Trophoblast cell (in vitro differentiated cells and primary cell): ENCODE results near the gene RNF31.

ENCODE experiments used
- DNase-seq, 2 donors: peaks; one replicate each; pipeline ENCODE4 v3.0.0-alpha.2; 2016
- H2AFZ ChIP-seq: 2 replicates; pipeline ENCODE4 v1.6.1; 2013; ENCODE audit warnings: low read length, moderate library complexity, mild to moderate bottlenecking; ENCODE audit not compliant: insufficient read depth, poor library complexity
- H2AK5ac ChIP-seq: 2 replicates; pipeline ENCODE4 v1.6.1; 2013; ENCODE audit warnings: mild to moderate bottlenecking, low read length
- H2BK120ac ChIP-seq: 2 replicates; pipeline ENCODE4 v1.6.1; 2013; ENCODE audit warnings: low read length, mild to moderate bottlenecking, moderate library complexity; ENCODE audit not compliant: insufficient read depth, poor library complexity
- H2BK12ac ChIP-seq: 2 replicates; pipeline ENCODE4 v1.6.1; 2013; ENCODE audit warnings: mild to moderate bottlenecking, low read length, moderate library complexity
- H2BK5ac ChIP-seq: 2 replicates; pipeline ENCODE4 v1.6.1; 2013; ENCODE audit warnings: low read length, low read depth, moderate library complexity, mild to moderate bottlenecking; ENCODE audit not compliant: poor library complexity
- H3K14ac ChIP-seq: 2 replicates; pipeline ENCODE4 v1.6.1; 2013; ENCODE audit warnings: mild to moderate bottlenecking, low read length
- H3K18ac ChIP-seq: 2 replicates; pipeline ENCODE4 v1.6.1; 2013; ENCODE audit warnings: mild to moderate bottlenecking, low read length
- H3K23ac ChIP-seq: 2 replicates; pipeline ENCODE4 v1.6.1; 2013; ENCODE audit warnings: low read length
- H3K27ac ChIP-seq: 2 replicates; pipeline ENCODE4 v1.5.1; 2013; ENCODE audit warnings: low read depth, mild to moderate bottlenecking, inconsistent platforms, low read length, moderate library complexity
- H3K27me3 ChIP-seq: 2 replicates; pipeline ENCODE4 v1.6.1; 2013; ENCODE audit warnings: inconsistent platforms, mild to moderate bottlenecking, low read length, moderate library complexity; ENCODE audit not compliant: insufficient read depth
- H3K36me3 ChIP-seq, 2 experiments: 1 replicate in 1 of 2; 2 replicates in 1 of 2; pipeline ENCODE4 v1.6.1; 2013; ENCODE audit warnings: low read length in 2 of 2, mild to moderate bottlenecking in 2 of 2, moderate library complexity in 1 of 2; ENCODE audit not compliant: insufficient read depth in 2 of 2, control insufficient read depth in 1 of 2
- H3K4ac ChIP-seq: 2 replicates; pipeline ENCODE4 v1.6.1; 2013; ENCODE audit warnings: low read depth, mild to moderate bottlenecking, low read length, moderate library complexity
- H3K4me1 ChIP-seq, 2 experiments: 1 replicate in 1 of 2; 2 replicates in 1 of 2; pipeline ENCODE4 v1.6.1; 2013; ENCODE audit warnings: low read length in 2 of 2, mild to moderate bottlenecking in 2 of 2, moderate library complexity in 1 of 2; ENCODE audit not compliant: insufficient read depth in 2 of 2, control insufficient read depth in 1 of 2
- H3K4me2 ChIP-seq: 2 replicates; pipeline ENCODE4 v1.6.1; 2013; ENCODE audit warnings: inconsistent platforms, mild to moderate bottlenecking, low read length, moderate library complexity
- H3K4me3 ChIP-seq: 2 replicates; pipeline ENCODE4 v1.5.1; 2013; ENCODE audit warnings: mild to moderate bottlenecking, low read depth, low read length, inconsistent platforms
- H3K79me1 ChIP-seq: one replicate; pipeline ENCODE4 v1.6.1; 2013; ENCODE audit warnings: low read length
- H3K79me2 ChIP-seq: 2 replicates; pipeline ENCODE4 v1.6.1; 2013; ENCODE audit warnings: low read length, mild to moderate bottlenecking; ENCODE audit not compliant: control insufficient read depth, insufficient read depth, poor library complexity
- H3K9ac ChIP-seq: 2 replicates; pipeline ENCODE4 v1.6.1; 2013; ENCODE audit warnings: mild to moderate bottlenecking, low read length
- H3K9me3 ChIP-seq: 2 replicates; pipeline ENCODE4 v1.6.1; 2013; ENCODE audit warnings: low read depth, mild to moderate bottlenecking, control low read depth, inconsistent platforms, low read length; ENCODE audit not compliant: insufficient read depth
- H4K12ac ChIP-seq: 2 replicates; pipeline ENCODE4 v1.6.1; 2013; ENCODE audit warnings: low read depth, mild to moderate bottlenecking, low read length, moderate library complexity
- H4K8ac ChIP-seq: 2 replicates; pipeline ENCODE4 v1.6.1; 2013; ENCODE audit warnings: low read depth, mild to moderate bottlenecking, low read length, moderate library complexity
- H4K91ac ChIP-seq: one replicate; pipeline ENCODE4 v1.6.1; 2013; ENCODE audit warnings: low read depth, mild to moderate bottlenecking, low read length, moderate library complexity
- WGBS: extraction: QIAGEN DNeasy Blood & Tissue Kit; methylation state at CpG from one replicate; pipeline ENCODE4 v1.1.7; 2013; ENCODE audit warnings: missing lambda C conversion rate; ENCODE audit not compliant: insufficient read length, insufficient coverage; ENCODE audit errors: extremely low coverage; 5-methylcytosine and 5-hydroxymethylcytosine counted together

RNF31 gene

DNA sequence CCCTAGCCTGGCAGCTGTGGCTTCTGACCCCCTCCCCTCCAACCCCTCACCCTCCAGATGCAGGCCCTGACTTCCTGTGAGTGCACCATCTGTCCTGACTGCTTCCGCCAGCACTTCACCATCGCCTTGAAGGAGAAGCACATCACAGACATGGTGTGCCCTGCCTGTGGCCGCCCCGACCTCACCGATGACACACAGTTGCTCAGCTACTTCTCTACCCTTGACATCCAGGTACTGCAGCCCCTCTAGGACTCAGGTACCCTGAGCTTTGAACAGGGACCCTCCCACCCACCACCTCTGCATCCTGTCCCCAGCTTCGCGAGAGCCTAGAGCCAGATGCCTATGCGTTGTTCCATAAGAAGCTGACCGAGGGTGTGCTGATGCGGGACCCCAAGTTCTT lies 7.8 kb downstream of the RNF31 start:
- Histone ChIP-seq H3K9me3 (peaks cover 3% of the 10 kb centered on the region), H3K4ac (no peak overlapping the region), H2AK5ac (no peak overlapping the region), H2AFZ (no peak overlapping the region), H3K4me1 (no peaks in the 10 kb centered on the region), H2BK5ac (no peak overlapping the region), H4K12ac (no peak overlapping the region), H3K27me3 (no peaks in the 10 kb centered on the region), H3K36me3 (peaks cover 55 to 64% of the 10 kb centered on the region in 2 experiments), H2BK120ac (no peak overlapping the region), H4K91ac (no peak overlapping the region), H2BK12ac (no peak overlapping the region), H3K4me3 (no peak overlapping the region), H3K27ac (no peak overlapping the region), H3K18ac (no peak overlapping the region), H3K79me2 (no peaks in the 10 kb centered on the region), H3K23ac (no peak overlapping the region), H4K8ac (no peak overlapping the region), H3K14ac (no peak overlapping the region), H3K9ac (no peak overlapping the region), H3K79me1 (no peaks in the 10 kb centered on the region), H3K4me2 (no peak overlapping the region)
- no peak for DNase-seq
- WGBS, result no CpG with 5 or more reads among the region's 10 CpGs

DNA sequence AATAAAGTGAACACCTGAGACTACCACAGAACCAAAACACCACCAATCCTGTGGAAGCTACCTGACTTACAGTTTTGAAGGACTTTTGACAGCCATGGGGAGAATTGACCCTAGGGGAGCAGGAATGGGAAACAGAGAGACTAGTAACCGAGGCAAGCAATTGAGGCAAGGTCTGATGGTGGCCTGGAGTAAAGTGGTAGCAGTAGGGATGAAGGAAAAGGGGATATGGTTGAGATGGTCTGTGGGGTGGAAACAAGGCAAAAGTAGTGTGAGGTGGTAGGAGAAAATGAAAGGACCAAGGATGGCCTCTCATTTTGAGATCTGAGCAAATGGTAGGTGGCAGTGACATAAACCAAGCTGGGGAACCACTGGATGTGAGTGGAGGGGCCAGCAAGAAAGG lies 9.5 kb downstream of the RNF31 start:
- no peaks in the 10 kb centered on the region for H3K27me3 ChIP-seq
- no peak overlapping the region for H3K18ac ChIP-seq

DNA sequence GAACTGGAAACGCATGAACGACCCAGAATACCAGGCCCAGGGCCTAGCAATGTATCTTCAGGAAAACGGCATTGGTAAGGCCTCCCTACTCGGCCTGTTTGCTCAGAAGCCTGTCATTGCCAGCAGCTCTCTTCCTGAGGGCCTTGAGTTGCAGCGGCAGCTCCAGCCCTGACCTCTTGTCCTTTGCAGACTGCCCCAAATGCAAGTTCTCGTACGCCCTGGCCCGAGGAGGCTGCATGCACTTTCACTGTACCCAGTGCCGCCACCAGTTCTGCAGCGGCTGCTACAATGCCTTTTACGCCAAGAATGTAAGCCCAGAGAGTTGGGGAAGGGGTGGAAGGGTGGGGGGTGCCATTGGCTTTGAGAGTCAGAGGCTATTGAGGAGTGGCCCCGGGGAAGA lies 10.0 kb downstream of the RNF31 start:
- Histone ChIP-seq H3K4me2 (no peak overlapping the region), H3K9ac (no peak overlapping the region), H3K23ac (no peak overlapping the region), H2BK120ac (no peak overlapping the region), H3K9me3 (no peaks in the 10 kb centered on the region), H2BK5ac (no peak overlapping the region), H2BK12ac (no peak overlapping the region), H4K12ac (no peak overlapping the region), H3K27me3 (no peaks in the 10 kb centered on the region), H3K36me3 (peaks cover 48 to 52% of the 10 kb centered on the region in 2 experiments), H3K4ac (no peak overlapping the region), H2AK5ac (no peak overlapping the region), H3K79me1 (peaks cover 4% of the 10 kb centered on the region), H4K8ac (no peak overlapping the region), H3K27ac (no peak overlapping the region), H2AFZ (no peak overlapping the region), H3K4me3 (no peak overlapping the region), H4K91ac (no peak overlapping the region), H3K4me1 (peaks cover 6 to 7% of the 10 kb centered on the region in 2 experiments), H3K14ac (no peak overlapping the region), H3K18ac (no peak overlapping the region), H3K79me2 (peaks cover 2% of the 10 kb centered on the region)
- no CpG with 5 or more reads among the region's 12 CpGs for WGBS
- no peak for DNase-seq

More for the DNA sequence above, 9.5 kb downstream of the RNF31 start:
- Histone ChIP-seq H2BK120ac (no peak overlapping the region), H4K91ac (no peak overlapping the region), H4K8ac (no peak overlapping the region), H3K27ac (no peak overlapping the region), H3K9me3 (no peaks in the 10 kb centered on the region), H4K12ac (no peak overlapping the region), H3K79me1 (peaks cover 4% of the 10 kb centered on the region), H3K14ac (no peak overlapping the region), H2AFZ (no peak overlapping the region), H3K9ac (no peak overlapping the region), H3K79me2 (peaks cover 2% of the 10 kb centered on the region), H3K23ac (no peak overlapping the region), H2BK5ac (no peak overlapping the region), H2AK5ac (no peak overlapping the region), H3K4me3 (no peak overlapping the region), H3K4ac (no peak overlapping the region), H3K4me1 (peaks cover 3 to 5% of the 10 kb centered on the region in 2 experiments), H3K36me3 (peaks cover 46 to 54% of the 10 kb centered on the region in 2 experiments), H3K4me2 (no peak overlapping the region), H2BK12ac (no peak overlapping the region)
- no peak for DNase-seq
- WGBS, result no CpG with 5 or more reads among the region's 1 CpG

DNA sequence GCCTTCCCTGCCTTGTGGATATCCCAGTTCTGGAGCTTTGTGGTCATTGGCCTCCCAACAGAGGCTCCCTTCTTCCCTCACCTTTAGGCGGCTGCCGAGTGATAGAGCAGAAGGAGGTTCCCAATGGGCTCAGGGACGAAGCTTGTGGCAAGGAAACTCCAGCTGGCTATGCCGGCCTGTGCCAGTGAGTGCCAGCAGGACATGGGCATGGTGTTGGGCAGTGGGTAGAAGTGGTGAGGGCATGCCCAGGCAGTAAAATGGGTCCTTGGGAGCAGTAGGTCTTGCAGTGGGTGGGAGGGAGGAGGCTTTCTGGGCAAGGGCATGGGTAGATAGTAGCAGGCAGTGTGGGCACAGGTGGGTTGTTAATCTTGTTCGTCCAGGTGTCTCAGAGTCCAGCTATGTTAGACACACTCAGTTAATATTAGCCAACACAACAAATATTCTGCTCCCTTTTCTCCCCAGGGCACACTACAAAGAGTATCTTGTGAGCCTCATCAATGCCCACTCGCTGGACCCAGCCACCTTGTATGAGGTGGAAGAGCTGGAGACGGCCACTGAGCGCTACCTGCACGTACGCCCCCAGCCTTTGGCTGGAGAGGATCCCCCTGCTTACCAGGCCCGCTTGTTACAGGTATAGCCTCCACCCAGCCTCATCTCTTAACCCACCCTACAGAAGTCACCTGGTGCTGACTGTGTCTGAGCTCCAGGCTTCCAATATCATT lies 12.6 kb downstream of the RNF31 start:
- H2BK12ac ChIP-seq, result no peak overlapping the region
- H2BK5ac ChIP-seq, result no peak overlapping the region
- peaks cover 2% of the 10 kb centered on the region for H3K79me2 ChIP-seq
- no peak overlapping the region for H4K12ac ChIP-seq
- peaks cover 66 to 67% of the 10 kb centered on the region in 2 experiments for H3K36me3 ChIP-seq
- WGBS, result no CpG with 5 or more reads among the region's 11 CpGs
- H4K91ac ChIP-seq, result no peak overlapping the region
- peaks cover 6 to 7% of the 10 kb centered on the region in 2 experiments for H3K4me1 ChIP-seq
- peaks cover 4% of the 10 kb centered on the region for H3K79me1 ChIP-seq
- H3K9ac ChIP-seq, result no peak overlapping the region
- DNase-seq, result peak; percentile 35 to 62
- H3K4me2 ChIP-seq, result no peak overlapping the region
- no peak overlapping the region for H3K4me3 ChIP-seq
- no peak overlapping the region for H3K14ac ChIP-seq
- no peak overlapping the region for H3K18ac ChIP-seq
- H3K9me3 ChIP-seq, result no peaks in the 10 kb centered on the region
- no peak overlapping the region for H2BK120ac ChIP-seq
- H3K23ac ChIP-seq, result no peak overlapping the region
- H2AK5ac ChIP-seq, result no peak overlapping the region
- H3K27ac ChIP-seq, result no peak overlapping the region
- no peak overlapping the region for H3K4ac ChIP-seq
- H2AFZ ChIP-seq, result no peak overlapping the region
- no peak overlapping the region for H4K8ac ChIP-seq
- H3K27me3 ChIP-seq, result no peaks in the 10 kb centered on the region
